Effector memory CD8-positive, alpha-beta T cell (primary cell): ENCODE data around the gene CCL16.
A peak's percentile ranks its signal among the peaks of the same experiment; 100 is the strongest.
"Not testable (repeated sequence)": the region's sequence is repeated elsewhere in the genome, so short reads cannot be mapped to it uniquely, and the experiment has no call there.

Source experiments
- ATAC-seq: fragments of 150-1000 bp; cut with Tn5 transposase; replicated peaks from 2 replicates; pipeline ENCODE4 v1.10.0; 2021; ENCODE audit warnings: mild to moderate bottlenecking, moderate library complexity
- DNase-seq, 3 experiments: peaks; one replicate each; pipeline ENCODE4 v3.0.0; 2021
- H3K27ac Mint-ChIP-seq, 2 donors: one replicate each; pipeline ENCODE4 v1.8.0; 2022; ENCODE audit warnings: mild to moderate bottlenecking in 2 of 2, mixed read lengths in 2 of 2, moderate library complexity in 2 of 2
- H3K27me3 Mint-ChIP-seq, 2 donors: one replicate each; pipeline ENCODE4 v1.8.0; 2022; ENCODE audit warnings: mixed read lengths in 2 of 2
- H3K36me3 Mint-ChIP-seq: one replicate; pipeline ENCODE4 v1.8.0; 2022; ENCODE audit warnings: mild to moderate bottlenecking, moderate library complexity, mixed read lengths; ENCODE audit not compliant: insufficient read depth
- H3K4me1 Mint-ChIP-seq, 2 donors: one replicate each; pipeline ENCODE4 v1.8.0; 2022; ENCODE audit warnings: low read depth in 2 of 2, mixed read lengths in 2 of 2
- H3K4me3 Mint-ChIP-seq, 2 donors: one replicate each; pipeline ENCODE4 v1.8.0; 2022; ENCODE audit warnings: mild to moderate bottlenecking in 2 of 2, mixed read lengths in 2 of 2, moderate library complexity in 2 of 2
- H3K9me3 Mint-ChIP-seq, 2 donors: one replicate each; pipeline ENCODE4 v1.8.0; 2022; ENCODE audit warnings: mixed read lengths in 2 of 2

Gene CCL16

DNA sequence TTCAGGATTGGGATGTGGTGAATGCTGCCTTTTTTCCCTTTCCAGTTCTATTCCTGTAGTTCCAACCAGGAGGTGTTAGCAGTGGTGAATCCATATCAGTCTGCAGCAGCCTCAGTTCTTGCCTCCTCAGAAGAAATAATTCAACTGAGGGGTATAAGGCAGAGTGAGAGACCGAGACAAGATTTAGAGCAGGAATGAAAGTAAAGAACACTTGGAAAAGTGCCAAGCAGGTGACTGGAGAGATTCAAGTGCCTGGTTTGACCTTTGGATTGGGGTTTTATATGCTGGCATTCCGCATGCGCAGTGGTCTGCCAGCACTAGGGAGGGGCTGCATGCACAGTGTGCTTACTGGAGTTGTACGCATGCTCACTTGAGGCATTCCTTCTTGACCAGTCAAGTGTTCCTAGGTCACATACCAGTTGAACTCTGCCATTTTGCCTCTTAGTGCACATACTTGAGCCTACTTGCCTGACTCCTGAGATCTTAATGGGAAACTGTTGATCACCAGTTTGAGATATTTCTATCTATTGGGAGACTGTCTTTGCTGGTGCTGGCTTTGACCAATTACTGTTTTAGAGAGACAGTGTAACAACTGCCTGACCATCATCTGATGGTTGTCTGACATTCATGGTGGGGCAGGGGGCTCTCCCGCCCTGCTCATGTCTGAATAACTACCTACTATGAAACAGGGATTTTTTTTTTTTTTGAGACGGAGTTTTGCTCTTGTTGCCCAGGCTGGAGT is 20.7 kb upstream of the CCL16 start:
- Mint-ChIP-seq H3K27ac (peak overlapping the region in 1 of 2 donors; percentile 4), H3K9me3 (no peaks in the 10 kb centered on the region), H3K4me1 (peaks cover 22 to 23% of the 10 kb centered on the region in 2 donors), H3K27me3 (no peaks in the 10 kb centered on the region), H3K36me3 (no peaks in the 10 kb centered on the region), H3K4me3 (no peak overlapping the region)
- no peak for ATAC-seq
- DNase-seq: no peak

DNA sequence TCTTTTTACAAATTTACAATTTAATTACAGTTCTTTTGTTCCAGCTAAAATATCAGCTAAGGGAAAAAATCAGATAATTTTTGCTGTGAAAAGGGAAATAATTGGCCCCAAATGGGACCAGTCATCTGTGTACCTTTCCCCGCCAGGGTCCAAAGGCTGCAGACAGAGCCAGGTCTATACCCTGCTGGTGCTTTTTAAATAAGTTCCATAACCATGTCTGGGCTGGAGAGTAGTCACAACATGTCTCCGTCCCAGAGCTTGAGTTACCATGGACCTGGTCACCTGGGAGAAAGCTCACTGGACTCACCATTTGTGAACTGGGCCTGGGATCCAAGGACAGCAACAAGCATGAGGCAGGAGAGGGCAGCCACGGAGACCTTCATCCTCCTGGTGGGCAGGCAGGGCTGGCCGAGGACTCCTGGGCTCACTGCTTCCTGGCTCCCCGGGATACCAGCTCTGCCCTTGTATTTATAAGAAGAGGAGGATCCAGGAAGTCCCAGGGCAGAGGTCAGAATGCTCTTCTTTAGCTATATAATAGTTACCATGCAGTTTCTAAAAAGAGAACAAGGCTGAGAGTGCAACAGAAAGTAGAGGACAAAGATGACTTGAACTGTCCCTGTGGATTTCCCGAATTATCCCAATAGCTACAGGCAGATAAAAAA is 19.9 kb upstream of the CCL16 start, which contains the start of gene CCL15:
TSS of gene CCL15 (minus strand) at position 444 of the 662 bp plus-strand sequence. CDS start at position 383, 61 bp downstream.
- H3K27ac Mint-ChIP-seq: peak within 1 kb of the TSS; percentile 4 to 23
- peaks cover 19 to 23% of the 10 kb centered on the region in 2 donors for H3K4me1 Mint-ChIP-seq
- no peak within 1 kb of the TSS for H3K4me3 Mint-ChIP-seq
- H3K36me3 Mint-ChIP-seq: no peaks in the 10 kb centered on the region
- no peak for ATAC-seq
- H3K27me3 Mint-ChIP-seq: no peaks in the 10 kb centered on the region
- H3K9me3 Mint-ChIP-seq: no peaks in the 10 kb centered on the region
- DNase-seq: no peak

DNA sequence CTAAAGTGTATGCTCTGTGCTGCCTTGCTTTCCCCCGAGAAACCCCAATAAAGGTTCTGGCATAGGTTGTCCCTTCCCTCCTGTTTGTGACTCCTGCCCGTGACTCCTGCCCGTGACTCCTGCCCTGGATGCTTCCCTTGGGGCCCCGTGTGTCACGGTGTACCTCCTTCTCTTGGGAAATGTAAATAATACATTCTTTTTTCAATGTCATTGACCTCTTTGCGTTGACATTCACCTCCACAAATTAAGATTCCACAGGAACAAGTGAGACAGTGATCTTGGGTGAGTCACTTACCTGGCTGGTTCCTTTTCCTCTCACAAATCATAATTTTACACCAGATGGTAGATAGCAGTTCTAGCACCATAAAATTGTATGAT is 19.4 kb upstream of the CCL16 start:
- no peak overlapping the region for H3K4me3 Mint-ChIP-seq
- no peaks in the 10 kb centered on the region for H3K9me3 Mint-ChIP-seq
- ATAC-seq (no peak), DNase-seq (no peak)
- H3K27me3 Mint-ChIP-seq: no peaks in the 10 kb centered on the region
- H3K4me1 Mint-ChIP-seq: peaks cover 18 to 23% of the 10 kb centered on the region in 2 donors
- peak overlapping the region in 1 of 2 donors; percentile 23 for H3K27ac Mint-ChIP-seq
- H3K36me3 Mint-ChIP-seq: no peaks in the 10 kb centered on the region

- ATAC-seq: no peak
- Mint-ChIP-seq H3K27ac (peak overlapping the region in 1 of 2 donors; percentile 90), H3K4me1 (peaks cover 9 to 11% of the 10 kb centered on the region in 2 donors), H3K27me3 (no peaks in the 10 kb centered on the region), H3K36me3 (no peaks in the 10 kb centered on the region), H3K9me3 (no peaks in the 10 kb centered on the region), H3K4me3 (no peak overlapping the region)
- DNase-seq: no peak
These were observed 17.5 kb upstream of the CCL16 start for GRCh38 chr17:35998756-35999155.

DNA sequence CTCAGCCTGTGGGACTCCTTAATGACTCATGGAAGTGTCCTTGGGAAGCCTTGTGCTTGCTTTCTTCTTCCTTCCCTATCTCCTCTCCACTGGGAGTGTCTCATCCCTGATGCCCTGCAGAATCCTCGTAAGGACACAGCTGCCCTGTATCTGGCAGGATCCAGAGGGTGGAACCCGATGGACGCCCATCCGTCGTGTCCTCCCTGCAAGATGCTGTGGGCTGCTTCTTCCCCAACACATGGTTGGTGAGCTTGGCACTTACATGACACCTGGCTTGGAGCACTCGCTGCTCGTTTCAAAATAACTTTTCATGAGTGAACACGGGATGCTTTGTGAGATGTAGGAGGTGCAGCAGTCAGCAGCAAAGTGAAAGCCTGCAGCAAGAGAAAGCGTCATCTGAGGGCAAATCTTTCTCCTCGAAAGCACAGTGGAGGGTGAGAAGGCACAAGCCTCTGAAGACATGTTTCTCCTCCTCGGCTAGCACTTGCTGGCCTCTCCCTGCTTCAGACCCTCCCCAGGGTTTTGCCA is 16.8 kb upstream of the CCL16 start:
- Mint-ChIP-seq H3K9me3 (no peaks in the 10 kb centered on the region), H3K27me3 (no peaks in the 10 kb centered on the region), H3K4me3 (no peak overlapping the region), H3K27ac (peak overlapping the region in 1 of 2 donors; percentile 90), H3K4me1 (peaks cover 5 to 8% of the 10 kb centered on the region in 2 donors), H3K36me3 (no peaks in the 10 kb centered on the region)
- ATAC-seq: no peak
- no peak for DNase-seq

GRCh38 chr17:35995346-35995745 is 14.0 kb upstream of the CCL16 start:
- H3K4me1 Mint-ChIP-seq, ATAC-seq, H3K4me3 Mint-ChIP-seq, DNase-seq, H3K9me3 Mint-ChIP-seq, H3K36me3 Mint-ChIP-seq, H3K27ac Mint-ChIP-seq, H3K27me3 Mint-ChIP-seq: not testable (repeated sequence)

GRCh38 chr17:35991075-35991474 is 9.8 kb upstream of the CCL16 start:
- no peaks in the 10 kb centered on the region for H3K27me3 Mint-ChIP-seq
- H3K36me3 Mint-ChIP-seq: no peaks in the 10 kb centered on the region
- no peaks in the 10 kb centered on the region for H3K9me3 Mint-ChIP-seq
- no peak overlapping the region for H3K4me3 Mint-ChIP-seq
- ATAC-seq (no peak), DNase-seq (no peak)
- H3K27ac Mint-ChIP-seq: no peak overlapping the region
- no peaks in the 10 kb centered on the region for H3K4me1 Mint-ChIP-seq

DNA sequence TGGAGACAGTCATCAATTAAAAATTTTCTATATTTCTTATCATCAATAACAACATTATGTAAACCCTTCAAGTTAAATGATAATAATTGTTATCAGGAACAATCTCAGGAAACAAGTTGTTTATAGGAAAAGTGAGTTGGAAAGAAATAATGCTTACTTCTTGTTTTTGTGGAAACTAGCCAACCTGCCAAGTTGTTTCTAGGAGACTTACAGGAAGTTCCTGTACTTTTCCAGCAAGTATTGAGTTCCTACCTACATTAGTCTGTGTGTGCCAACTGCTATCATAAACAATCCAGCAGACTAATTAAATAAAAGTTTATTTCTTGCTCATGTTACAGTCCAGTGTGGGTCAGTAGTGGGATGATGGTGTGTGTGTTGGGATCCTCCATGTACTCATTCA is 6.9 kb upstream of the CCL16 start:
- H3K9me3 Mint-ChIP-seq: no peaks in the 10 kb centered on the region
- no peak for DNase-seq
- H3K4me1 Mint-ChIP-seq: peaks cover 0 to 9% of the 10 kb centered on the region in 2 donors
- ATAC-seq: no peak
- peak overlapping the region in 1 of 2 donors; percentile 35 for H3K27ac Mint-ChIP-seq
- H3K4me3 Mint-ChIP-seq: no peak overlapping the region
- H3K36me3 Mint-ChIP-seq: peaks cover 2% of the 10 kb centered on the region
- no peaks in the 10 kb centered on the region for H3K27me3 Mint-ChIP-seq

GRCh38 chr17:35986643-35987042 is 5.3 kb upstream of the CCL16 start, which contains the start of gene CCL14:
TSS of gene CCL14 (minus strand) at chr17:35986729. CDS start at chr17:35986649, 80 bp downstream.
- Mint-ChIP-seq H3K27me3 (no peaks in the 10 kb centered on the region), H3K9me3 (no peaks in the 10 kb centered on the region), H3K36me3 (peaks cover 2% of the 10 kb centered on the region), H3K4me3 (no peak within 1 kb of the TSS), H3K27ac (no peak within 1 kb of the TSS), H3K4me1 (peaks cover 5 to 15% of the 10 kb centered on the region in 2 donors)
- DNase-seq: no peak
- no peak for ATAC-seq

- Mint-ChIP-seq H3K27ac (peak overlapping the region in 1 of 2 donors; percentile 76), H3K4me3 (no peak overlapping the region), H3K36me3 (peaks cover 2% of the 10 kb centered on the region), H3K27me3 (no peaks in the 10 kb centered on the region), H3K4me1 (peaks cover 5 to 19% of the 10 kb centered on the region in 2 donors), H3K9me3 (no peaks in the 10 kb centered on the region)
- DNase-seq (no peak), ATAC-seq (no peak)
These were observed 2.8 kb upstream of the CCL16 start for GRCh38 chr17:35984140-35984539.

GRCh38 chr17:35982409-35983191 is 1.3 kb upstream of the CCL16 start:
- no peaks in the 10 kb centered on the region for H3K27me3 Mint-ChIP-seq
- peaks cover 9 to 21% of the 10 kb centered on the region in 2 donors for H3K4me1 Mint-ChIP-seq
- peaks cover 2% of the 10 kb centered on the region for H3K36me3 Mint-ChIP-seq
- no peak for DNase-seq
- H3K9me3 Mint-ChIP-seq: no peaks in the 10 kb centered on the region
- no peak for ATAC-seq
- H3K4me3 Mint-ChIP-seq: peak overlapping the region in 1 of 2 donors; percentile 30
- peak overlapping the region in 1 of 2 donors; percentile 61 for H3K27ac Mint-ChIP-seq

DNA sequence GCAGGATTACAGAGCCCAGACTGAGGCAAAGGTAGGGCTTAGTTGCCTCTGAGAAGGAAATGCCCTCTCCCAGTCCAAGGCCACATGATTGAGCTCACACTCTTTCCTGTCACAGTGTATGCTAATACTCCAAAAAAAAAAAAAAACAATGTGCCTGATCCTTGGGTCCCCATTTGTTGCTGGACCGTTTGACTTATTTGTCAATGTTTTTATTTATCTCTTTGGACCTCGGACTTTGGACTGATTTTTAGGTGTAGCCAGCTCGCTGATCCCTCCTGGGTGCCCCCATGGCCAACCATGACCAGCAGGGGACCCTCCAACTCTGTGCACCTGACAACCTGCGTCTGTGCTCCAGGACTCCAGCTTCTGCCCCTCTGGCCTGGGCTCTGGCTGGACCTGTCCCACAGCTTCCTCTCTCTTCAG is 622 bp upstream of the CCL16 start:
- no peaks in the 10 kb centered on the region for H3K9me3 Mint-ChIP-seq
- peak in 1 of 3 experiments; percentile 19 for DNase-seq
- H3K4me1 Mint-ChIP-seq: peaks cover 9 to 21% of the 10 kb centered on the region in 2 donors
- no peak for ATAC-seq
- peaks cover 2% of the 10 kb centered on the region for H3K36me3 Mint-ChIP-seq
- H3K27me3 Mint-ChIP-seq: no peaks in the 10 kb centered on the region
- H3K4me3 Mint-ChIP-seq: peak overlapping the region in 1 of 2 donors; percentile 30
- H3K27ac Mint-ChIP-seq: peak overlapping the region in 1 of 2 donors; percentile 61

- no peaks in the 10 kb centered on the region for H3K9me3 Mint-ChIP-seq
These were observed 3.0 kb downstream of the CCL16 start for GRCh38 chr17:35978346-35978745.

More at GRCh38 chr17:35978346-35978745, 3.0 kb downstream of the CCL16 start:
- Mint-ChIP-seq H3K4me1 (peaks cover 18 to 20% of the 10 kb centered on the region in 2 donors), H3K4me3 (no peak overlapping the region), H3K36me3 (no peaks in the 10 kb centered on the region), H3K27me3 (no peaks in the 10 kb centered on the region), H3K27ac (no peak overlapping the region)
- DNase-seq (no peak), ATAC-seq (no peak)
